ENCODE data around the gene KRT80.

Gene KRT80

DNA sequence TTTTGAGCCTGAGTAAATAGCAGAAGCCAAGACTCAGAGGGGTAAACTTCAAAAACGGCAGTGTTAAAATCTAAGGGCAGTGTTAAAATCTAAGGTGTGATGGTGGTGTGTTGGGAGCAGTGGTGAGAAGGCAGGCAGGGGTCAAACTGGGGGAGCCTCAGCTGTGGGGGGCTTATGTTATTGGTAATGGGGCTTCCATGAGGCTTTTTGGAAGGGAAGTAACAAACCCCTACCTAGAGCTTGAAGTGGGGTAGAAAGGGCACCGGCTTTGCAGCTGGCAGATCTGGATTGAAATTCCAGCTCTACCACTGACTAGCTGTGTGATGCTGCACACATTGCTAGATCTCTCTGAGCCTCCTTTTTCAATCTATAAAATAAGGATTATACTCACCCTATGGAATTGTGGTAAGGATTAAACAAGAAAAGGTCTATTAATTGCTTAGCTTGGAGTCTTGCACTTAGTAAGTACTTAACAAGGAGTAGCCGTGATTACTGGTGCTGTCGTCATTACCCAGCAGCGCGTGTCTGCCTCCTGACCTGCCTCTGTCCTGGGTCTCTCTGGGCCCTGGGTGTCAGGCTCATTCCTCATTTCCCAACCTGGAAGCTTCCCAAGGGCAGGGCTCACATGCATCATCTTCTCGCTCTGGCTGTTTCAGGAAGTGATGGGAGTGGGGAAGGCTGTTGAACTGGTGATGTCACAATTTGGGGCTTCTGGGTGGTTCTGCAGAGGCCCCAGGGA lies 18.5 kb upstream of the KRT80 start:
- DNase-seq: peak; percentile 70

DNA sequence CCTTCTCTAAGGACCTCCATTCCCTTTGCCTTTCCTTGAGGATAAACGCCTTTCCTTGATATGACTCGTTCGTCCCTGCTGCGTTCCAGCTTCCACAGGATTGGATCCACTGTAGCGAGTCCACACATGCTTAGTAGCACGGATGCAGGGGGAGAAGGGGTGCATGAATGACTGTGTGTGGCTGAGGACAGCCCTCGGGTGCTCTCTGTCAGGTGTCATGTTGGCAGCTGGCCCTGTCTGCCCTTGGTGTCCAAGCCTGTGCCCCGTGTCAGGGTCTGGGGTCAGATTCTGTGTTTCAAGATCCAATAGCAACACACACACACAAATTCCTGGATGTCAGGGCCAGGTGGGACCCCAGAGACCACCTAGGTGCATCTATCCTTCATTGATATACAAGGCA lies 17.5 kb upstream of the KRT80 start:
- no peak for DNase-seq

DNA sequence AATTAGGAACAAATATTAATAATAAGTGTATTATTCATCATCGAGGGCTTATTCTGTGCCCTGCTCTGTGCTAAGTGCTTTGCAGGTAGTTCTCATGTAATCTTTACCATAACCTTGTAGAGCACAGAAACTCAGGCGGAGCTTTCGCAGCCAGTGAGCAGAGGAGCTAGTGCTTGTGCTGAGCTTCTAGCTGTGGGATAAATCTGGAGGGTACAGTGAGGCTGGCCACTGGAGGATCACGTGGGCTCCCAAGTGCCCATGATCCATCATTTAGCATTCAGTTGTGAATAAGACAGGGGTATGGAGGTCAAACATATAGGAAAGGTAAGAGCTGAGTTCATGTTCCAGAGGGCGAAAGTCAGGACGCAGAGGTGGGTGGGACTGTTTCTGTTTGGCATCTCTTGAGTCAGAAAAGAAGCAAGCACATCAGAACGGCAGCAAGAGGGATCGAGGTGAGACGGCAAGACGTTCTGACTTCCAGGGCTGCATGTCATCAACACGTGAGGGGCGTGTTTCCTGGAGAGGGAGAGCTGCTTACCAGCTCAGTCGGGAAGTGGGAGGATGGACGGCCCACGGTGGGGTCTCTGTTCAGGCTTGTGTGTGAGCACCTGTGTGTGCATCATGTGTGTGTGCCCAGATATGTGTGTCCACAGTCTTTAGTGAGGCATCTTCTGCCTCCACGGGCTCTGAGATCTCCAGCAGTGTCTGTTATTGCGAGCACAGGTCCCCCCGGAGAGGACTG lies 16.8 kb upstream of the KRT80 start:
- DNase-seq: no peak

DNA sequence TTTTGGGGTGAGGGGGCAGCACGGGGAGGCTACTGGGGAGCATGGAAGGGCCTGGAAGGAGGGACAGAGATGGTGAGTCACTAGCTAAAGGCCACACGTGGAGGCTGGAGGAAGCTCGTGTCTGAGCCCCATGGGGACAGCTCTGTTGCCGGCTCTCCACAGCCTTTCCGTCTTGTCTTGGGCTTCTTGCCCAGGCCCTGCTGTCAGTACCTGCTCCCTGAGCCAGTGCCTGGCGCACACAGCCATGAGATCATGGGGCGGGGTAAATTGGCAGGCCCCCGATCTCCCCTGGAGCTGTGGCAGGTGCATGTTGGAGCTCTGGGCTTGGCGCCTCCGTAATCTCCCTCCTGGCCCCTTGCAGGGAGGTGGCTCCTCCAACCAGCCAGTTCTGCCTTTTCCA lies 16.1 kb upstream of the KRT80 start:
- DNase-seq: no peak

DNA sequence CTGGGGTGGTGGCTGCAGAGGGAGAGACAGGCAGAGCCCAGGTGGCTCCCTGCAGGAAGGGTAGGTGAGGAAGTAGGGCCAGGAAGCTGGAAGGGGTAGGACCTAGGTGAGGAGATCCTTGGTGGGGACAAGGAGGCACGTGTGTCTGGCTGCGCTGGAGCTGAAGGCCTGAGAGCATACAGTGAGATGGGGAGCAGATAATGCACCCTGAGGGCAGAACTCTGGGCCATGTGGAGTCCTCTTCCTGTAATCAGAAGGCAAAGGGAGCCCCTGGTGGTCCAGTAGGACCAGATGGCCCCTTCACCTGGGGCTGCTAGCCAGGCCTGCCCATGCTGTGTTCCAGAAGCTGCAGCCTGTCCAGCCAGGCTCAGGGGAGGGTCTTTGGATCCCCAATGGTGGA lies 15.3 kb upstream of the KRT80 start:
- no peak for DNase-seq

DNA sequence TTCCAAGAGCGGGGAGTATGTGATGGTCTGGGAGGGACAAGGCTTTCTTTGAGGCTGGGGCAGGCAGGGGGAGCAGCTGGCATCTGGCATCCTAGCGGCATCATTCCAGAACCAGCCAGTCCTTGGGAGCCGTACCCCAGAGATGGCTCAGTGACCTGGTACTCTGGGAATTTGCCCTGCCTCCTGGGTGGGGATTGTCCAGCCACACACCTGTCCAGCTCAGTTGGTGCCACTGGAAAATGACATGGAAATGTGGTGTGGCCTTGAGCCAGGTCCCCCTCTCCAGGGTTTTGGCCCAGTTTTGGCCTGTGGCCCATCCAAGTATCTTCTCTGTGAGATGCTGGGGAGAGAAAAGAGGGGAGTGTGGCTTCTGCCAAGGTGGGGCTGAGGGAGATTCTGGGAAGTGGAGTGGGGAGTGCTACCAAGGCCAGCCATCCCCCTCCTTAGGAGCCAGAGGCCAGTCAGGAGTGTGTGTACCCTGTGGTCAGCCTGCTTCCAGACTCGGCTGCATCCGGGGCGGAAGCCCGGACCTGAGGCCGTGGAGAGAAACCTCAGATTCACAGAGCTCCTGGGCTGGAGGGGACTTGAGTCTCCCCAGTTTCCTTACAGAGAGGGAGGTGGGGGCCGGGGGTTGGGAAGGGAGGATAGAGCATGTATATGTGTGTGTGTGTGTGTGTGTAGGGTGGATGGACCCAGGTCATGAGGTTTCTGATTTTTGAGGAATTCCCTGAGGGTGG lies 14.7 kb upstream of the KRT80 start:
- no peak for DNase-seq

DNA sequence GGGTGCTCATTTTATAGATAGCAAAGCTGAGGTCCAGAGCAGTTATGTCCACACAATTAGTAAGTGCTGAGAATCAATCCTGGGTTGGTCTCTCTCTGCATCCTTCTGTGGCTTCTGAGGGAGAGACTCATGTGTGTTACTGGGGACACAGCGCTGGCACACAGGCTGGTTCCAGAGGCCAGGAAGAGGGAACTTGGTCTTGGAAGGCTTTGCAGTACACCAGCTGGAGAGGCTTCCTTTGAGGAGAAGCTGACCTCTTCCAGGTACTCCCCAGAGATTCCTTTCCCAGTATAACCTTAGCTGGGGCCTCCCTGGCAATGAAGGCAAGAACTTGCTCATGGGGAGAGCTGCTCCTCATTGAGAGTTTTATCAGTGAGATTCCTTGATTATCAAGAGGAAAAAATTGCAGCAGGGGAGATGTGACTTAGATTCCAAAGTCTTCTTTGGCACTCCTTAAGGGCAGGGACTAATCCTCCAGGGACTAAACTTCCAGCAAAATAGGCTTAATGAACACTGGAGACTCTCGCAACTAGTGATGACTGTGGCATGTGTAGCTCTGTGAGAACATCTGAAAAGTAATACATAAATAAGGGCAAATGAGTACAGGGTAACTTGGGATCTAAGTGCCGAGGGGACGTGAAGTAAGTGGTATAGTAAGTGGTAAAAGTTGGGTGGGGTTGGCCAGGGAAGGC lies 13.9 kb upstream of the KRT80 start:
- no peak for DNase-seq

DNA sequence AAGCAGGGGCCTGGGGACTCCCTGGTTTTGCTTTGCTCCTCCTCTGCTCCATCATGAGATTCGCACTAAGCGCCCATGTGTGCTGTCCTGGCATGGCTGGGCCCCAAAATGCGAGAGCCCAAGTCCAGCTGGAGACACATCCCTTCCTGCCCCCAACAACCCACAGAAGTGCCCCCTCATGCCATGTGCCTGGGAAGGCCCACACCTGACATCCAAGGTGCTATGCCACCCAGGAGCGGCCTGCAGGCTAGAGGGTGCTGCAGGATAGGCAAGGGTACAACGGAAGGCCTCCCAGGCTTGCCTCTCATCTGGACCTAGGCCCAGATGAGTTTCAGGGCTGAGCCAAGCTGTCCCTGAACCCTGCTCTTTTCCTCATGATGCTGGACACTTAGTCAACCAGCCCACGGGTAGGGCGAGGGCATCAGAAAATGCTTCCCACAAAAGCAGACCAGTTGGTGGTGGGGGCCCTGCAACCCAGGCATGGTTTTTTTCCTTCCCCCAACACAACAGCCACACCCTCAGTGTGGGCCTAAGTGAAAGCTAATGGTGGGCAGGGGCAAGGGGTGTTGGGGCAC lies 13.2 kb upstream of the KRT80 start:
- no peak for DNase-seq

DNA sequence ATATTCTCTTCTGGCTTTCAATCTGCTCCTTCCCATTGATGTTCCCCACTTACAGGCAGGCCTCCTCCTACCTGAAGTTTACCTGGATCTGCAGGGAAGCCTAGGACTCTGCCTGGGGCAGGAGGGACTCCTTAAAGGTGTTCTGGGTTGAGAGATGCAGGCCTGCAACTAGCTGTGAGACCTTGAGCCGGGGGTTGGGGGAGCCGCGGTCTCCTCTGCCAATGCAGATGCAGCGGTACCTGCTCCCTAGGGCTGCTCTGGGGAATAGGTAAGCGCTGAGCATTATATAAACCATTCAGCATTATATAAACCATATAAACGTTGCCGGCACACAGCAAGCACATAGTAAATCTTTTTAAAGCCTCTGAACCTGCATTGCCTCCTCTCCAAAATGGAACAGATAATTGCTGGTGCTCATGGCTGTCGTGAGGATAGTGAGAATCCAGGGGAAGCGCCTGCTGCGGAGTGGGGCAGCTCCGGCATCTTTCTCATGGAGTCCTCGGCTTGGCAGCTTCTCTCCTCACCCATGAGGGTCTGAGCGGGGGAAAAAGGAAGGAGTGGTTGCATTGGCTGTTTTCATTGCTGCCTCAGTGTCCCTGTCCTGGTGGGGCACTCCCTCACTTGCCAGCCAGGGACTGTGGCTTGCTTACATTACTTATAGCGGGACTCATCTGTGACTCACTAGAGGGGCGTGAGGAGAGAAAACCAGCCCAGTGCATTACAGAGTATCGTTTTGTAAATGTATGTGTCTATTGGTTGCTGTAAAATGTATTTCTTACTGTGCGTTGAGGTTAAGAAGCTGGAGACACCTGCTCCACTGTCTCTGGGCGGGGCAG lies 12.5 kb upstream of the KRT80 start:
- DNase-seq: peak; percentile 42

DNA sequence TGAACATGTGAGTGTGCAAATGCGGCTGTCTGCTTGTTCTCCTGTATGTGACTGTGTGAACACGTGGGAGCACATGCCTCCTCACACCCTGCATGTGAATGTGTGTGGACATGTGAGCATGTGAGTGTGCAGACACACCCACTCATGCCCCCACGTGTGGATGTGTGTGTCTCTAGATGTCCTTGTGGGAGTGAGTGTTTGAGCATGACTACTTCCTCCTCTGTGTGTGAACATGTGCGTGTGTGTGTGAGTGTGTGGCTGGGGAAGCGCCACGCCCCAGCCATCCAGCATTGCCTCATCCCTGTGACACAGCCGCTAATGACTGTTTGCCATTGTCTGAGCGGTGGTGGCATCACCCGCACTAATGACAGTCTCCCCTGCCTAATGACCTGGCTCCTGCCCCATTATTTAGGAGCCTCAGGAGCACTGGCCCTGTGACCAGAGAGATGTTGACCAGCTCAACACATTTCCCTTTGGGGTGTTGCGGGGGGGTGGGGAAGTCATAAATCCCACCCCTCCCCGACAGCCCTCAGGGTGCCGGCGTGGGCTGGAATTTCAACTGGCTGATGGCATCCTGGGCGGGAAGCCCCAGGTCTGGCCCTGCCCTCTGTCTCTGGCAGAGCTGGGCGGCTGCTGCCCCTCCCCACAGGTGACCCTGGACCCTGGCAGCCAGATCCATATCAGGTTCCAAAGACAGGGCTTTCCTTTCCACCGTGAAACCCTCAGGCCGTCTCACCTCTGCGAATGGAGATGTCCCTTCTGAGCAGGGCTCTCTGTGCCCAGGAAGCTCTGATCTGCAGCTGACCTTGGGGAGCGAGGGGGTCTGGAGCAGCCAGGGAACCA lies 11.5 kb upstream of the KRT80 start:
- peak; percentile 56 for DNase-seq

DNA sequence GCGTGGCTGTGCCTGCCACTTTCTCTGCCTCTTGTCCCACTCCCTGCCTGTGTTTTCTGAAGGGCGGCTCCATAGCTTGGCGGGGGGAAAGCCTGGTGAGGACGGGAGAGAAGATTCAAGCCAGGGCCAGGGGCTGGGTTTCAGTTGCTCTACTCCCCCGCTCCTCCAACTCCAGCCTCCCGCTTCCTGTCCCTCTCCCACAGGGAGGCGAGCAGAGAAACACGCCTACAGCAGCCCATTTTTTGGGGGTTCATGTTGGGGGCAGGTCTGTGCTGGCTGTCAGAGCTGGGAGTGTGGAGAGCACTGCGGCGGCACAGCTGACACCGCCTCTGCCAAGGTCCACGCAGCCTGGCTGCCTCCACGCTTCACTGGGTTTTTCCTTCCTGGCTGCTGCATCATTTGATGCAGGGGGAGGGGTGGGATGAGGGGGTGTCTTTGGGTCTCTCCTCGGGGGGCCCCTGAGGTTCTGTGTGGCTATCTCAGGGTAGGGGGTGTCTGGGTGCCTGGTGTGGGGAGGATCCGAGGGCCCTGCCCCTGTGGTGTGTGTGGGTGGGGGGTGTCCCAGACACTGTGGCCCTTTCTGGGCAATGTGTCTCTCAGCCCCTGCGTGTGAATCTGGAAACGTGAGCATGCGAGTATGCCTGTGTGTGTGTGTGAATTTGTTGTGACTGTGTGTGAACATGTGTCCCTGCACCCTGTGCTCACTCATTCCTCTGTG lies 10.7 kb upstream of the KRT80 start:
- no peak for DNase-seq

DNA sequence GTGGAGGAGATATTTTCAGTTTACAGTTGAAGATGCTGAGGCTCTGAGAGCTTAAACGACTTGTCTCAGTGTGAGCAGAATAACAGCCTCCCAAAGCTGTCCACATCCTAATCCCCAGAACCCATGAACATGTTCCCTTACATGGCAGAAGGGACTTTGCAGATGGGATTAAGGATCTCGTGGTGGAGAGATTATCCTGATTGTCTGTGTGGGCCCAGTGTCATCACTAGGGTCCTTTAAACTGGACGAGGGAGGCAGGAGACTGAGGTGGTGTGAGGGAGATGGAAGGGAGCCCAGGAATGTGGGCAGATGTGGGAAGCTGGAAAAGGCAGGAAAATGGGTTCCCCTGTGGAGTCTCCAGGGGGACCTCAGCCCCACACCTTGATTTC lies 9.6 kb upstream of the KRT80 start:
- DNase-seq: no peak

DNA sequence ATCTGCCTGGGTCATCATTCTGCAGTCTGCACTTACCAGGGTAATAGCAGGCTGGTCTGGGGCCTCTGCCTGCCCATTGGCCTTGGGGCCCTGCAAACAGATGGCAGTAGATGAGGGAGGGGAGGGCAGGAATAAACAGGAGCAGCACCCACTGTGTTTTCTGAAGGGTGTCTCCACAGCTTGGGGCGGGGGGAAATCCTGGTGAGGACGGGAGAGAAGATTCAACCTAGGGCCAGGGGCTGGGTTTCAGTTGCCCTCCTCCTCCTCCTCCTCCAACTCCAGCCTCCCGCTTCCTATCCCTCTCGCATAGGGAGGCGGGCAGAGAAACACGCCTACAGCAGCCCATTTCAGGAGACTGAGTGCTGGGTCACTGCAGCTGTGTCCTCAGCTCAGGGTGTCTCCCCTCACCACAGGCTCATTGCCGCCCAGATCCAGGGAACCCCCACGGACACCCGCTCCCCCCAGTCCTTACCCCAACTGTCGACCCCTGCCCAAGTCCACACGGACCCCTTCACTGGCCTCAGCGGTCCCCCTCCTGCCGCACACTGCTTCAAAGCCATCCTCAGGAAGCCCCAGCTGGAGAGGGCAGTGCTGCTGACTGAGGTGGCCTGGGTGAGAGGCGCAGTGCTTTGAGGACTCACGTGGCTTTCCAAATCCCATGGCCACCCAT lies 9.1 kb upstream of the KRT80 start:
- DNase-seq: no peak

DNA sequence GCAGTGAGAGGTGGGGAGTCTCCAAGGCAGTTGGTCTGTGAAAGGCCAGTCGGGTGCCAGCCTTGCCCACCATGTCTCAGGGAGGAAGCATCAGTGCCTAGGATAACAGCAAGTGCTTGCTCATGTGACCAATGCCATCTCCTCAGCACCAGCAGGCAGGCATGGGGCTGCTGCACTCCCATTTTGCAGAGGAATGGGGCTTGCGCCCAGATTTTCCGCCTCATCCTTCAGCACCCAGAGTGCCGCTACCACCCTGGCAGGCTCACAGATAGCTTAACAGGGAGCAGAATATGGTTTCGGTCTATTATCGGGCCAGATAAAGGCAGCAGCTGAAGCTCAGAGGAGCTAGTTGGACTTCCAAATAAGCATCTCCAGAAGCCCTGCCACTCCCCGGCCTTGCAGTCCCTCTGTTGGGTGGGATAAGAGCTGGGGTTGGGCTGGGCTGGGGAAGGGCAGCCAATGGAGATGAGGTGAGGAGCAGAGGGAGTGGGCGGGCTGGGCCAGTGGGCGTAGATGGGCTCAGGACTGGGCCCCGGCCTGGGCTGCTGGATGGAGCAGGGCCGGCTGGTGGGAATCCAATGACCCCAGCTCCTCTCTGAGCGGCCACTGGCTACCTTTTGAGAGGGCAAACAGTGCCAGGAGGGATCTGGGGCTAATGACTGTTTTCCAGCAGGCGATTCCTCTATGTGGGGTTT lies 8.4 kb upstream of the KRT80 start:
- no peak for DNase-seq

DNA sequence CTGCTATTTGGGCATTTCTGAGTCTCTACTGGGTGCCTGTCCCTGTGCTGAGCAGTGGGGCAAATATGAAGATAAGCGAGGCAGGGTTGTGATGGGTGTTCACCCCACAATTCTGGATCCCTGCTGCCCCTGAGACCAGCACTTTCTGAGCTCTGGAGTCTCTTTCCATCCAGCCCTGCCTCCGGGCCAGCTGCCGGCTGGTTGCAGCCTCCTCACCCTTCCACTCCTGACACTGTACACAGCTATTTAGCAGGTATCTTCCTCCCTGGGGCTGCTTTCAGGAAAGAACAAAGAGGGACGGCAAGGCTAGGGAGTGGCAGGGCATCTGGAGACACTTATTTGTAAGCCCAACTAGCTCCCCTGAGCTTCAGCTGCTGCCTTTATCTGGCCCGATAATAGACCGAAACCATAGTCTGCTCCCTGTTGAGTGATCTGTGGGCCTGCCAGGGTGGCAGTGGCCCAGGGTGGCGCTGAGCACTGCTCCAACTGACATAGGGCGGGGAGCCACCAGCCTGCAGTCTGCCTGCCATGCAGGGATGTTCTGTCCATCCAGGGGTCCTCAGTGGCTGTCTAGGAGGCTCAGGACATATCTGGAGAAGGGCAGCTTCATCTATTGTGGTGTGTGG lies 7.6 kb upstream of the KRT80 start:
- no peak for DNase-seq

DNA sequence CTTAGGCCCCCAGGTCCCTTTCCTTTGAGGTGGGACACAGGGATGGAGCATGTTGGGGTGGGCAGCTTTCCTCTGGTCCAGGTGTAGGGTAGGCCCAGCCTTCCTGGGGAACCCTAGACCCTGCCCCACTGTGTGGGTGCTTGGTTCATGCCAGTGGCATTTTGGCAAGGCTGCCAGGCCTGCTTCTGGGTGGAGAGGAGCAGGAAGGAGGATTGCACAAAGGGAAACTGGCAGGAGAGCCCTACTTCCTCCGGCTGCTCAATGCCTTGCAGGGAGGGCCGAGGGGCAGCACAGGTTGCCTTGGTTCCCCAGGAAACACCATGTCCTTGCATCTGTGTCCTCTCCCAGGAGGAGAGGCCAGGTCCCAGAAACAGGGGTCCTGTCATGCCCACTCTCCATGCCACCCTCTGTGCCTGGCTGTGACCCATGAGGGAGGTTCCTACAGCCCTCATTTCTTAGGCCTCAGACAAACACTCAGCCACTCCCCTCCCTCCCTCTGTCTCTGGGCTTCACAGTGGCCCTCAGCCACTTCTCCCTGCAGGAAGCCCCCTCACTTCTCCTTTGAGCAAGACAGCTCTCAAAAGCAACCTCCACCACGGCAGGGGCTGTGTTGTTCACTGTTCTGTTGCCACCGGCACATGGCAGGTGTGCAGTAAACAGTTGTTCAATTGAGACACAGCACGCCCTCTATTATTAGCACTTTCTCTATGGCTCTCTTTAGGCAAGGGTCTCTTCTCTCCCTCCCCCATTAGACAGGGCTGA lies 6.8 kb upstream of the KRT80 start:
- DNase-seq: no peak

DNA sequence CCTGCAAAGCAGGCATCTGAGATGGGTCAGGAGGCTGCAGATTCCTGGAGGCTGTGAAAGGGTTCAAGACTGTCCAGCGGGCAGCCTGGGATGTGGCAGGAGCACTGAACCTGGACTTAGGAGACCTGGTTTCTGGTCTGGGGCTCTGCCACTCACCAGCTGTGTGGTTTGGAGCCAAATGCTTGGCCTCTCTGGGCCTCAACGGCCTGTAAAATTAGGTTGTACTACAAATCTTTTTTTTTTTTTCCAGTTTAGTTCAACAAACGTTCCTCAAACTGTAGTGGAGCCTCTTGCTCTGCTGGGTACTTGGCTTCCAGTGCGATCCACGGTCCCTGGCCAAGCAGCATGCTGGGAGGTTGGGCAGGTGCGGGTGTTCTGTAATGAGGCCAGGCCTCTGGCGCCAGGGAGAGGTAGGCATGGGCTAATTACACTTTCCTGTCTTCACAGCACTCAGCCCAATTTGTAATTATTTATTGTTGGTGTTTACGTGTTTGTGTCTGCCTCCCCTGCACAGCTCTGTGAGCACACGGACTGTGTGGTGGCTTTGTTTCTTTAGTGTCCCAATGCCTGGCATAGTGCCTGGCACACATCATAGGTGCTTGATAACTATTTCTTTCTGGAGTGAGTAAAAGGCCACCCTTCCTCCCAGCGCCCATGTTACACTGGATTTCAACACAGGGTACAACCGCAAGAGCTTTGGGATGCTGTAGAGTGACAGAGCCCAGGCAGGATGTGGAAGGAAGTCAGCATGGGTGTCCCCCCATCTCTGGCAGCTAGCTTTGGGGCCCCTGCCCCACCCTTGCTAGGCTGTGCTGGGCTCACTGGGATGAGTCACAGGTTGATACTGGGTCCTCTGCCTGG lies 5.8 kb upstream of the KRT80 start:
- DNase-seq: peak; percentile 35
